Liver (tissue), 3 donors: ENCODE measurements around the gene ARFGAP1.

Source experiments
- CTCF ChIP-seq: fragments of 150-350 bp; IDR thresholded peaks from 2 replicates; pipeline ENCODE4 v1.5.1; 2017; ENCODE audit warnings: improper control_type of control experiment, low read depth, low read length; ENCODE audit not compliant: missing input control
- FOXA1 ChIP-seq: IDR thresholded peaks from 2 replicates; pipeline ENCODE4 v1.6.1; 2016; ENCODE audit warnings: antibody characterized with exemption
- HNF4G ChIP-seq: IDR thresholded peaks from 2 replicates; pipeline ENCODE4 v1.6.1; 2016; ENCODE audit warnings: antibody characterized with exemption
- JUND ChIP-seq, 2 donors: IDR thresholded peaks; 2 replicates each; pipeline ENCODE4 v1.6.1; 2016; ENCODE audit warnings: antibody characterized with exemption in 2 of 2
- RAD21 ChIP-seq, 2 donors: IDR thresholded peaks; 2 replicates each; pipeline ENCODE4 v1.6.1; 2016; ENCODE audit warnings: antibody characterized with exemption in 2 of 2, mild to moderate bottlenecking in 2 of 2
- REST ChIP-seq: IDR thresholded peaks from 2 replicates; pipeline ENCODE4 v1.6.1; 2016; ENCODE audit warnings: antibody characterized with exemption, mild to moderate bottlenecking
- TAF1 ChIP-seq: conservative IDR thresholded peaks from 2 replicates; pipeline ENCODE4 v1.6.1; 2016; ENCODE audit warnings: antibody characterized with exemption, mild to moderate bottlenecking
- YY1 ChIP-seq: IDR thresholded peaks from 2 replicates; pipeline ENCODE4 v1.6.1; 2016; ENCODE audit warnings: antibody characterized with exemption, mild to moderate bottlenecking
- TF ChIP-seq, protein P1 (sequence below): IDR thresholded peaks from 2 replicates; pipeline ENCODE4 v1.6.1; 2016; ENCODE audit warnings: antibody characterized with exemption
- TF ChIP-seq, protein P2 (sequence below): IDR thresholded peaks from 2 replicates; pipeline ENCODE4 v1.6.1; 2016; ENCODE audit warnings: antibody characterized with exemption
- TF ChIP-seq, protein P3 (sequence below): IDR thresholded peaks from 2 replicates; pipeline ENCODE4 v1.6.1; 2016; ENCODE audit warnings: antibody characterized with exemption
- donor health status: healthy.
- donor health status: healthy.

DNA sequence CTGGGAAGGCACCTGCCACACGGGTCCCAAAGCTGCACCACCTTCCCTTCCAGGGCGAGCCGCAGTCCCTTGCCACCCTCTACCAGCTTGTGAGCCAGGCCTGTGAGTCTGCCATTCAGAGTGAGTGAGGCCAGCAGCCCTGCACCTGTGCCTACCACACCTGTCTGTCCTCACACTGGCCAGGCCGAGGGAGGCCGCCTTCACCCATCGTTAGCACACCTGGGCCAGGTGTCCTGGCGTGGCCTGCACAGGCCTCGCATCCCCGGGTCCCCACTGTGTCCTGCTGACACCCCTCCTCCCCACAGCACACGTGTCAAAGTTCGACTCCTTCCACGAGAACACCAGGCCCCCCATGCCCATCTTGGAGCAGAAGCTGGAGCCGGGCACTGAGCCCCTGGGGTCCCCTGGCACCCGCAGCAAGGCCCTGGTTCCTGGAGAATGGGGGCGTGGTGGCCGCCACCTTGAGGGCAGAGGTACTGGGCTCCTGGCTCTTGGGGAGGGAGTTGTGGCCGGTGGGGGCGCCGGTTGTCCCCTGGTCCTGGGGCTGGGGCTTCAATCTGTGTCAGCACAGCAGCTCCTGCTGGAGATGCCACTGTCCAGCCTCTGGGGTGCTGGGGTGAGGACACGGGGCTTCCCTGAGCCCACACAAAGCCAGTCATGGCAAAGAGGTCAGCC, 55.5 kb downstream of the ARFGAP1 start:
- no peak for TF ChIP-seq FOXA1
- no peak for TF ChIP-seq CTCF
- no peak for TF ChIP-seq RAD21 (IDR thresholded peaks at IDR 0.05)
- no peak for TF ChIP-seq REST
- no peak for TF ChIP-seq YY1
- TF ChIP-seq TAF1: no peak
- TF ChIP-seq, protein P1, sequence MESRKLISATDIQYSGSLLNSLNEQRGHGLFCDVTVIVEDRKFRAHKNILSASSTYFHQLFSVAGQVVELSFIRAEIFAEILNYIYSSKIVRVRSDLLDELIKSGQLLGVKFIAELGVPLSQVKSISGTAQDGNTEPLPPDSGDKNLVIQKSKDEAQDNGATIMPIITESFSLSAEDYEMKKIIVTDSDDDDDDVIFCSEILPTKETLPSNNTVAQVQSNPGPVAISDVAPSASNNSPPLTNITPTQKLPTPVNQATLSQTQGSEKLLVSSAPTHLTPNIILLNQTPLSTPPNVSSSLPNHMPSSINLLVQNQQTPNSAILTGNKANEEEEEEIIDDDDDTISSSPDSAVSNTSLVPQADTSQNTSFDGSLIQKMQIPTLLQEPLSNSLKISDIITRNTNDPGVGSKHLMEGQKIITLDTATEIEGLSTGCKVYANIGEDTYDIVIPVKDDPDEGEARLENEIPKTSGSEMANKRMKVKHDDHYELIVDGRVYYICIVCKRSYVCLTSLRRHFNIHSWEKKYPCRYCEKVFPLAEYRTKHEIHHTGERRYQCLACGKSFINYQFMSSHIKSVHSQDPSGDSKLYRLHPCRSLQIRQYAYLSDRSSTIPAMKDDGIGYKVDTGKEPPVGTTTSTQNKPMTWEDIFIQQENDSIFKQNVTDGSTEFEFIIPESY: no peak
- TF ChIP-seq, protein P2, sequence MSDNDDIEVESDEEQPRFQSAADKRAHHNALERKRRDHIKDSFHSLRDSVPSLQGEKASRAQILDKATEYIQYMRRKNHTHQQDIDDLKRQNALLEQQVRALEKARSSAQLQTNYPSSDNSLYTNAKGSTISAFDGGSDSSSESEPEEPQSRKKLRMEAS: no peak
- TF ChIP-seq HNF4G: no peak
- no peak for TF ChIP-seq JUND (IDR thresholded peaks at IDR 0.05)
- TF ChIP-seq, protein P3, sequence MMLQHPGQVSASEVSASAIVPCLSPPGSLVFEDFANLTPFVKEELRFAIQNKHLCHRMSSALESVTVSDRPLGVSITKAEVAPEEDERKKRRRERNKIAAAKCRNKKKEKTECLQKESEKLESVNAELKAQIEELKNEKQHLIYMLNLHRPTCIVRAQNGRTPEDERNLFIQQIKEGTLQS: no peak
